HPDE6-E6E7 (cell line): ENCODE data around the gene TRPV3.
"Not testable (repeated sequence)": the region's sequence is repeated elsewhere in the genome, so short reads cannot be mapped to it uniquely, and the experiment has no call there.

ENCODE experiments used
- DNase-seq: peaks from one replicate; pipeline ENCODE4 v3.0.0; 2011; ENCODE audit warnings: missing footprints; ENCODE audit errors: extremely low spot score

TRPV3 gene

GRCh38 chr17:3557768-3558583, at the start of gene TRPV3:
TSS of gene TRPV3 (minus strand) at chr17:3557812. CDS start at chr17:3554850, 2,962 bp downstream.
- peak; percentile 80 for DNase-seq

GRCh38 chr17:3603870-3604259, 46.3 kb upstream of the TRPV3 start:
- no peak for DNase-seq

GRCh38 chr17:3603119-3603869, 45.7 kb upstream of the TRPV3 start:
- peak; percentile 91 for DNase-seq

DNA sequence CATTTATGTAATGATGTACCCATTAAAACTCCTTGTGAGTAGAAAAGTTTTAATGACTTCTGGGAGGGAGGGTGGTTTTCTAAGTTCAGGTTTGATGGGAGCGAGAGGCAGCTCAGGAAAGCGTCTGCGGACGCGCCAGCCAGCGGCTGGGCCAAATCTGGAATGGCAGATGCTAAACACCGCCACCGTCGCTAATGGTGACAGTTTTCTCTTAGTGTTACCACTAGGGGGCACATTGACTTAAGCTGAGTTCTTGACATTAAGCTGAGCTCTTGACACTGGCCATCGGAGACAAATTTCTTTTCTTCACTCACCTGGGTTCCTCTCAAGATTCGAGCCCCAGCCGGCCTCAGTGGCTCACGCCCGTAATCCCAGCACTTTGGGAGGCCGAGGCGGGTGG, 44.9 kb upstream of the TRPV3 start:
- no peak for DNase-seq

DNA sequence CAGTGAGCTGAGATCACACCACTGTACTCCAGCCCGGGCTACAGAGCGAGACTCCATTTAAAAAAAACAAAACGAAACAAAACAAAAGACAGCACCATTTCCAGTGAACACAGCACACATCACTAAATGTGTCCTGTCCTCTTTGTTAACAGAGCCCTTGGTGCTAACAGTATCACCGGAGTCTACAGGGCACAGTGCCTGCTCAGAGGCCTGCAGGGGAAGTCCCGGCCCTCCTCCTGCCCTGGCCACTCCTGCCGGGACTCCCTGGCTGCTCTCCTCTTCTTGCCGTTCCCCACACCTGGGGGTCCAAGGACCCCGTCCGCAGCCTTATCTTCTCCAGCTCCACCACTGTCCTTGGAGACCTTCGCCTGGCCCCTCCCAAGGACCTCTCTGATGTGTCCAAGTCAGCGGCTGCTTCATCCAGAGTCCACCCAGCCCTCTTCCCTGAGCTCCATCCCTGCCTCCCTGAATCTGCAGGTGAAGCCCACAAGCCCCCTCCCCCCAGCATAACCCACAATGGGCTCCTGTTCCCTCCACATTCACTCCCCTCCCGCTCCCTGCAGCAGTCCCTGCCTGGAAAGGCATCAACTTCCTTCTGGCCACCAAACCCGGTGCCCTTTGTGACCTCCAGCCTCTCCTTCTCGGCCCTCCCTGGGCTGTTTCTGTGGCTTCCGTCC, 43.1 kb upstream of the TRPV3 start:
- DNase-seq, result no peak

GRCh38 chr17:3598078-3598477, 40.5 kb upstream of the TRPV3 start:
- DNase-seq, result no peak

DNA sequence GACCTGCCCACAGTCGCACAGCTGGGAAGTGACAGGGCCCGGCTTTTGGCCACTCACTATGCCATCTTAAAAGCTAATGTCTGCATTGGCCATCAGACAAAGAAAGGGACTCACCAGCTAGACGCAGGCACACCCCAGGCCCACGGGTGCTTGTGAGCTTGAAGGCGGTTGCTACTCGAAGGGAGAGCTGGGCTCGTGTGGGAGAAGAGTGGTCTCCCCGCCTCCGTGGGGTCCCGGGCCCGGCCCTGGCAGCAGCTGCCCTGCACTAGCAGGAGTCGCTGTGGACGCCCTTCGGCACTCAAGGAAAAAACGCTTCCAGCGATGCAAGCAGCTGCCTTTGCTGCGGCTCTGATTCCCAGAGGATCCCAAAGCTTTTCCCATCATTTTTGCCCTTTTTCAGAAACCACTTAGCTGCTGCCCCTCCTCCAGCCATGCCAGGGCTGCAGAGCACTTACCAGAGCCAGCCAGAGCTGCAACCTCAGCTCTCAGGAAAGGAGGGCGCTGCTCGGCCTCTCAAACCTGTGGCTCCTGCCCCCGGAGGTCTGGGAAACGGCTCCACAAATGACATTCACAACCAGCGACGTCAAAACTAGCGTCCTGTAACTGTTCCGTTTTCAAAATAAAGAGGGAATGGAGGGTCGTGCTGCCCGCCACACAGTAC, 39.3 kb upstream of the TRPV3 start:
- DNase-seq, result no peak

DNA sequence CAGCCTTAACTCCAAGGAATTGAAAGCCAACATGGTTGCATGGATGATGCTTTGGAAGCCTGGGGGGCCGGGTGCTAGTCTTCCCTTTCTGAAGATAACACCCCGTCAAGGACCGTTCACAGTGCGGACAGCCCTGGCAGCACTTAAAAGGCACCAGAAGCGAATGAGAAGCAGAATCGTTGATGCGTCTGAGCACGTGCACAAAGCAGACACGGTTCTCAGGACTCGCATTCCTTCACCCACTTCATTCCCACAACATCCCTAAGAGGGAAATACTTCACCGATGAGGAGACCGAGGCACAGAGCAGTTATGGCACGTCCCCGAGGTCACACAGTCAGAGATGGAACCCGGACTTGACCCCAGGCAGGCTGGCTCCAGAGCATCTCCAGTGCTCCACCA, 37.4 kb upstream of the TRPV3 start:
- no peak for DNase-seq

DNA sequence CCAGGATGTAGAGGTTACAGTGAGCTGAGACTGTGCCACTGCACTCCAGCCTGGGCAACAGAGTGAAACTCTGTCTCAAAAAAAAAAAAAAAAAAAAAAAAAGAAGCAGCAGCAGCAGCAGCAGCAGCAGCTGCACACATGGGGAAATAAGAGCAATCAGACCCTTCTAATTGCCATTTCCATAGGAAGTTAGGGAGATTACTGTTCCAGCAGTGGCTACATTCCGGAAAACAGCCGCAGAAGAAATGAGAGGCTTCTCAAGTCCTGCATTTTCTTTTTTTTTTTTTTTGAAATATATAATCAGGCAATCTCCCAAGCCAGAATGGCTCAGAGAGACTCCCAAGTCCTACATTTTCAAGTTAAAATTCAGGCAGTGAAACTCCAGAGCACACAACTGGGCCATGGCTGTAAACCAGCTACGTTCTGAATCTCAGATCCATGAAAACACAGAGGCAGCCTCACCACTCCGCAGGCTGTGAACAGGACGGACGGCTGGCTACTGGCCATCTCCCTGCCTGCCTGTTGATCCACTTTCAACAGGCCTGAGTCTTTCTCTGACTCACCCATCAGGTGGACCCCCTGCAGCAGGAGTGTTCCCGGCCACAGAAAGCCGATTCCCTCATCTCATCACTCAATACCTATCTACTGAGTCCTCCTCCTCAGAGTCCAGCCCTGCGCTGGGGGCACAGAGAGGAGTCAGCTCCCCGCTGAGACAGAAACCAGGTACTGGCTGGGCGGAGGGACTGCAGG, 36.6 kb upstream of the TRPV3 start:
- no peak for DNase-seq

GRCh38 chr17:3593384-3593783, 35.8 kb upstream of the TRPV3 start:
- no peak for DNase-seq

GRCh38 chr17:3592216-3592860, 34.7 kb upstream of the TRPV3 start:
- DNase-seq, result no peak

DNA sequence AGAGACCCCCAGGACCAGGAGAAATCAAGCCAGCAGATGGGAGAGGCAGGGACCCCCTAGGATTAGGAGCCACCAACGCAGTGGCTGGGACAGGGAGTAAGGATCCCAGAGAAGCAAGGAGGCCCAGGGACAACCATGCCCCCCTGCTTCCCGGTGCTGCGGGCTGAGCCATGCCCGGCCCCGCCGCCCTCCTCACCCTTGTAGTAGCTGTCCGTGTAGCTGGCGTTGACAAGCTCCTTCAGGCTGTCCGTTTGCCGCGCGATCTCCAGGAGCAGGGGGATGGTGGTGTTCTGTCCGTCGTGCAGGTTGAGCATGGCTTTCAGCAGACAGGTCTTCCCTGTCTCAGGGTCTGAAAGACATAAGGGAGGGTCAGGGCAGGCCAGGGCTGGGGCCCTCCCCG, 33.2 kb upstream of the TRPV3 start:
- DNase-seq, result no peak

DNA sequence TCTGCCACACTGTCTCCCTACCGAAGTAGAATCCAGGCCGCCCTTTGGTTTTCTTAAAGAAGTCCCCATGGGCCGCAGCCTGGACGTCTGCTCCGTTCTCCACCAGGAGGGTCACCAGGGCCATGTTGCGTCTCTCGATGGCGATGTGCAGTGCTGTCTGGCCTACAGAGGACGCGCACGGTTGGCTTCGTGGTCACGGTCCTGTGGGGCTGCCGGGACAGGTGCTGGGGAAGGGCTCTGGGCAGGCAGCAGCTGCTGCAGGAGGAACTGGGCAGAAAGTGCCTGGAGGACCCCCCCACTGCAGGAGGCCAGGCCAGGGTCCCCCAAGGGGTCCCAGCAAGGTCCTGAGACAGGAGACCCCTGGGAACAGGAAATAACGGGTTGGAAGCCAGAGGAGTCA, 32.6 kb upstream of the TRPV3 start:
- no peak for DNase-seq

DNA sequence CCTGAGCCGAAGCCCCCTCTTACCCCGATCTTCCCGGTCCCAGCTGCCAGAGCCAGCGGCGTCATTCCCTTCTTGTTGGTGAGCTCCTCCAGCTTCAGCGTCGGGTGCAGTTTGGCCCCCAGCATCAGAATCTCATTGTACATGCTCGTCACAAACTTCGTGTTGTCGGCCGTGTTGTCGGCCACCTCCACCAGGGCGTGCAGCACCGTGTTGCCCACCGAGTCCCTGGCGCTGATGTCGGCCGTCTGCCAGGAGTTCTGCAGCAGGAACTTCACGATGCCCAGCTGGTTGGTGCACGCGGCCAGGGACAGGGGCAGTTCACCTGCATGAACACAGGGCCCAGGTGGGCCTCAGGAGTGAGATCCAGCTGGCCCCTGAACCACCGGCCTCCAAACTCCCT, 32.2 kb upstream of the TRPV3 start:
- DNase-seq, result no peak

- DNase-seq, result no peak
Measured at GRCh38 chr17:3585826-3586225, 28.2 kb upstream of the TRPV3 start.

DNA sequence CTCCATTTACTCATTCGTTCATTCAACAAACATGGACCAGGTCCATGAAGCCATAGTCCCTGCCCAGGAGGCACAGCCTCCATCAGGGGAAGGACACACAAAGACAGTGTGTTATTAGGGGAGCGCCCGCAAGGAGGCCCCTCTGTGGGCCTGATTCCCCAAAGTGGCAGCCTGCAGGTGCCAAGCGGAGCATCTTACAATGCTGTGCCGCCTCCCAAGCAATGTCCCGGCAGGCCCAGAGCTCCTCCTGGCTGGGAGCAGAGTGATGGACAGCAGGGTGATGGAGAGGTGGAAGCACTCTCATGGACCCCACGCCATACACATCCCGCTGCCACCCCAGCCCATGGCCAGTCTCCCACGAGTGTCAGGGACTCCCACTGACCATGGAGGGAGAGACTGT, 25.8 kb upstream of the TRPV3 start:
- DNase-seq, result no peak

DNA sequence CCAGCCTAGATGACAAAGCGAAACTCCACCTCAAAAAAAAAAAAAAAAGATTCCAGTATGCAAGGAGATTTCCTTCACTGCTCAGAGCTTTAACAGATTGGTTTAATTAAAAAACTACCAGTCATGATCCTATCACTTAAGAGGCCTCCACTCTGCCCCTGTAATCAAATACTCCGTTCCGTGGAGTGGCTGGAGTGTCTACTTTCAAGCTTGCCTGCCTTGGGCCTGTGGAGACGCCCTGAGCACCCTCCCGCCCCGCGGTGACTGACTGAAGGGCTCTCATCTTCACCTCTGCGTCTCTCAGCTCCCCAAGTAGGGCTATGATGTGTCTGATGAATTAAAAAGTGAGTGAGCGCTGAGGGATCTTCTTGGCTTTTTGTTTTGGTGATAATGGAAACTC, 25.3 kb upstream of the TRPV3 start:
- no peak for DNase-seq

GRCh38 chr17:3578667-3579066, 21.1 kb upstream of the TRPV3 start:
- DNase-seq, result not testable (repeated sequence)

- no peak for DNase-seq
Measured at GRCh38 chr17:3576970-3577369, 19.4 kb upstream of the TRPV3 start.

- DNase-seq, result peak; percentile 35
Measured at GRCh38 chr17:3575511-3575910, 17.9 kb upstream of the TRPV3 start.

DNA sequence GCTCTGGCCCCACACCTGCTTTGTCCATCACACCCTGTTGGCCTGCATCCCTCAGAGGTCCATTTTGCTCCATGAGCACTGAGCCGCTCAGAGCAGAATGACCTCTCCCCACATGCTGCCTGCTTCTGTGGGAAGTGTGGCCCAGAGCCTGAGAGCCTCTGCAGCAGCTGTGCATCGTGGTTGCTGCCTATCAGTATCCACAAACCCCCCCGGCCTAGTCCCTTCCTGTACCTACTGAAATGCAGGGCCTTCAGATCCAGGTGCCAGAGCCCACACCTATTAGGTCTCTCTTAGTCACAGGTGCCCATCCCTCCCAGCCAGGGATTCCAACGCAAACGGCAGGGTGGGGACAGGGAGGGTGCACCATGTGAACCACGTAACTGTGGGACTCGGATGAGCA, 16.6 kb upstream of the TRPV3 start:
- DNase-seq, result no peak
